GM20000 (cell line): ENCODE results near the gene SEC61A1.

Experiments
- DNase-seq: peaks from one replicate; pipeline ENCODE4 v3.0.0; 2012; ENCODE audit warnings: low spot score
- TF ChIP-seq, protein P1 (sequence below): IDR thresholded peaks from 2 replicates; pipeline ENCODE4 v1.5.1; 2012; ENCODE audit warnings: mild to moderate bottlenecking, control low read depth; ENCODE audit errors: extremely low read depth, missing control alignments

The SEC61A1 gene

DNA sequence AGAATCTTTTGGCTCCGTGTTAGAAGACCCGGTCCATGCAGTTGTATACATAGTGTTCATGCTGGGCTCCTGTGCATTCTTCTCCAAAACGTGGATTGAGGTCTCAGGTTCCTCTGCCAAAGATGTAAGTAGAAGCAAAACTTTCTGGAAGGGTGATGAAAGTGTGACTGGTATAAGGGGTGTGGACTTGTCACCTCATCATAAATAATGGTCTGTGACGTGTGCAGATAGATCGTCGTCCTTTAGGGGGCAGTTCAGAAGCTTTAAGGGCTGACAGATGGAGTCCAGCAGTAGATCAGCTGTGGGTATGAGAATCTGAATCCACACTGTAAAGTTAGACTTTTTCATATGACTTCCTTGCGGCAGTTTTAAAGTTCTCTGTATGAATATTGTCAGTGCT is 15.3 kb downstream of the SEC61A1 start:
- TF ChIP-seq, protein P1, sequence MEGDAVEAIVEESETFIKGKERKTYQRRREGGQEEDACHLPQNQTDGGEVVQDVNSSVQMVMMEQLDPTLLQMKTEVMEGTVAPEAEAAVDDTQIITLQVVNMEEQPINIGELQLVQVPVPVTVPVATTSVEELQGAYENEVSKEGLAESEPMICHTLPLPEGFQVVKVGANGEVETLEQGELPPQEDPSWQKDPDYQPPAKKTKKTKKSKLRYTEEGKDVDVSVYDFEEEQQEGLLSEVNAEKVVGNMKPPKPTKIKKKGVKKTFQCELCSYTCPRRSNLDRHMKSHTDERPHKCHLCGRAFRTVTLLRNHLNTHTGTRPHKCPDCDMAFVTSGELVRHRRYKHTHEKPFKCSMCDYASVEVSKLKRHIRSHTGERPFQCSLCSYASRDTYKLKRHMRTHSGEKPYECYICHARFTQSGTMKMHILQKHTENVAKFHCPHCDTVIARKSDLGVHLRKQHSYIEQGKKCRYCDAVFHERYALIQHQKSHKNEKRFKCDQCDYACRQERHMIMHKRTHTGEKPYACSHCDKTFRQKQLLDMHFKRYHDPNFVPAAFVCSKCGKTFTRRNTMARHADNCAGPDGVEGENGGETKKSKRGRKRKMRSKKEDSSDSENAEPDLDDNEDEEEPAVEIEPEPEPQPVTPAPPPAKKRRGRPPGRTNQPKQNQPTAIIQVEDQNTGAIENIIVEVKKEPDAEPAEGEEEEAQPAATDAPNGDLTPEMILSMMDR = no peak
- no peak for DNase-seq

DNA sequence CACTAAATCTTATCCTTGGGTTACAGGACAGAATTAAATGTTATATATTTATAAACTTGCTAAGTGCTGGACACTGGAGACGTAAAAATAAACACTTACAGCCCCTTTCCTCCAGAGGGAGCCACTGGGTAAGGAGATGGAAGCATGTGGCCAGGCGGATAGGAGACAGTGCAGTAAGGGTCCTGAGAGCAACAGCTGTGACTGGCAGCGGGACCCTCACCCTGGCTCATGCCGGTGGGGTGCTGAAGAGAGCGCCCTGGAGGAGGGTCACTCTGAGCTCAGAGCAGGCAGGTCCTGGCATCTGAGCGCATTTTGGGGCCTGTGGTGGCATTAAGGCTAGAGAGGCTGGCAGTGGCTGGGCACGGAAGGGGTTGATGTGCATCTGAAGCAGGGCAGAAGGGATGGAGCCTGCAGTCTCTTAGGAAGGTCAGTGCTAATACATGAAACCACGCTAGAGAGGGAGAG is 16.0 kb downstream of the SEC61A1 start:
- peak; percentile 51 for DNase-seq
- TF ChIP-seq, protein P1 = no peak

DNA sequence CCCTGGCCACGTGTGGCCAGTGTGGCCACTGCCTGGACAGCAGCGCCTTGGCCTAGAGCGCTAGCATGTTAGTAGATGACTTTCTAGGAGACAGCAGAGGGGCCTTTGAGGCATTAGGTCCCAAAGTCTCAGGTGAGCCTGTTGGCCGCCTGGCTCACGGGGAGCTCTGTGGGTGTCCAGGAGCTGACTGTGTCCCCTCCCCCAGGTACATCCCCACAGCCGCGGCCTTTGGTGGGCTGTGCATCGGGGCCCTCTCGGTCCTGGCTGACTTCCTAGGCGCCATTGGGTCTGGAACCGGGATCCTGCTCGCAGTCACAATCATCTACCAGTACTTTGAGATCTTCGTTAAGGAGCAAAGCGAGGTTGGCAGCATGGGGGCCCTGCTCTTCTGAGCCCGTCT is 17.0 kb downstream of the SEC61A1 start:
- no peak for DNase-seq
- TF ChIP-seq, protein P1 = no peak

DNA sequence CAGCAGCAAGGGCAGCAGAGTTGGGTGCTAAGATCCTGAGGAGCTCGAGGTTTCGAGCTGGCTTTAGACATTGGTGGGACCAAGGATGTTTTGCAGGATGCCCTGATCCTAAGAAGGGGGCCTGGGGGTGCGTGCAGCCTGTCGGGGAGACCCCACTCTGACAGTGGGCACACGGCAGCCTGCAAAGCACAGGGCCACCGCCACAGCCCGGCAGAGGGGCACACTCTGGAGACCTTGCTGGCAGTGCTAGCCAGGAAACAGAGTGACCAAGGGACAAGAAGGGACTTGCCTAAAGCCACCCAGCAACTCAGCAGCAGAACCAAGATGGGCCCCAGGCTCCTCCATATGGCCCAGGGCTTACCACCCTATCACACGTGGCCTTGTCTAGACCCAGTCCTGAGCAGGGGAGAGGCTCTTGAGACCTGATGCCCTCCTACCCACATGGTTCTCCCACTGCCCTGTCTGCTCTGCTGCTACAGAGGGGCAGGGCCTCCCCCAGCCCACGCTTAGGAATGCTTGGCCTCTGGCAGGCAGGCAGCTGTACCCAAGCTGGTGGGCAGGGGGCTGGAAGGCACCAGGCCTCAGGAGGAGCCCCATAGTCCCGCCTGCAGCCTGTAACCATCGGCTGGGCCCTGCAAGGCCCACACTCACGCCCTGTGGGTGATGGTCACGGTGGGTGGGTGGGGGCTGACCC is 18.8 kb downstream of the SEC61A1 start:
- TF ChIP-seq, protein P1 = no peak
- DNase-seq = no peak

DNA sequence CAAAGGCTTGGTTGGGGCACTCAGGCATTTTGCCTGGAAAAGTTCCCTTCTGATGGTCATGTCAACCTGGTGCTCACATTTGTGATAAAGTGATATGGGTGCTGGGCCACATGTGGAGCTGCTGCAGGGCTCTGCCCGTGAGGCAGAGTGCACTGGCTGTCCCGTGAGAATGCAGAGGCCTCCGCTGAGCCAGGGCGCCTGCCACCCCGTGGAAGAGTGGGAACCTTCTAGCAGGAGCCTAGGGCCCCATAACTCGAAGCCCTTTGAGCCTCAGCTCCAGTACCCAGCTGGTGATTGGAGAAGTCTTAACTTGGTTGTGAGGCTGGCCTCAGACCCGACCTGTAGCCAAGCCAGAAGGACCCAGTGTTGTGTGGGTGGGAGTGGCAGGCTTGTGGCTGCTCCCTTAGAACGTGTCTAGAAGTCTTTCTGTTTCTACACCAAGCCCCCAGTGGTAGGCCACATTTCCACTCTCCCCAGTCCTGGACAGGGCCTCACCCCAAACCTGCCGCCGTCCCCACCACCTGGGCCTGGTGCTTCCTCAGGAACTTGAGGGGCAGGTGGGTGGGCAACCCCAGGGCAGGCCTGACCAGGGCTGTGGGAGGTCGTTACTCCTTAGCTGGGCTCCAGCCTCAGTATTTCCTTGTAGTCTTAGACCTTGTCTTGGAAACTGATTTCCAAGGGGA is 19.7 kb downstream of the SEC61A1 start:
- TF ChIP-seq, protein P1 = no peak
- DNase-seq = no peak

DNA sequence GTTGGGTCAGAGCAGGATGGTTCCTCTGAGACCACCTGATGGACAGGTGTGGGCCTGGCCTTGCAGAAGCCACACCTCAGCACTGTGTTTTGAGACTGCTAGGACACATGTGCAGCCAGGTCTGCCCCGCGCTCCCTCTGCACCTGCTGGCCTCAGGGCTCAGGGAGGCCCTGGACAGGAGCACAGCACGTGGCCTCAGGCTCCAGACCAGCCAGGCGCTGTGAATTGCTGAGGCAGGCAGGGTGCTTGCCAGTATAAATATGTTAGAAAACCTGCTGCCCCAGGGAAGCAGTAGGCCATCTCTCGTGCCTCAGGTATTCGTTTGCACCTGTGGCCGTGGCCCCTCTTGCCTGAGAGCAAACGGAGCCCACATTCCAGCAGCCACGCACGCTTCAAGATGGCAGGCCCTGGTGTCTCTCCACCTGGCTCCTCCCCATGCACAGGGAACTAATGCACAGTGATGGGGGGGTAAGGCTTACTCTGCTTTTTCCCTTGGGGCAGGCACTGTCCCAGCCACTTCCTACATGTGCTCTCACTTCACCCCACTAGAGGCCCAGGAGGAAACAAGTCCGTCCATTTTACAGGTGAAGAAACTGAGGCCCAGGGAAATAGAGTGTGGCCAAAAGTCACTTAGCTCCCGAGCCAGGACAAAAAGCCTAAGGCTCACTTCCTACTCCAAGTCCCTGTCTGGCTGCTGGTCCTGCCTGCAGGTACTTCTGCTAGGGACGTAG is 20.4 kb downstream of the SEC61A1 start:
- DNase-seq = no peak

More for the DNA sequence above, 20.4 kb downstream of the SEC61A1 start:
- TF ChIP-seq, protein P1 = no peak
